22Rv1 (cell line): ENCODE measurements around the gene CFAP52.
"Not testable (repeated sequence)": the region's sequence is repeated elsewhere in the genome, so short reads cannot be mapped to it uniquely, and the experiment has no call there.

Experiments used
- H3K27ac ChIP-seq: fragments of 450-650 bp; 2 replicates; pipeline ENCODE4 v1.5.1; 2017
- CTCF ChIP-seq: fragments of 450-650 bp; IDR thresholded peaks from 2 replicates; pipeline ENCODE4 v1.5.1; 2017; ENCODE audit warnings: mild to moderate bottlenecking
- ZFX ChIP-seq: fragments of 450-650 bp; IDR thresholded peaks from 2 replicates; pipeline ENCODE4 v1.6.1; 2017; ENCODE audit warnings: antibody characterized with exemption, borderline replicate concordance

Gene CFAP52

GRCh38 chr17:9632741-9633140 lies 56.3 kb downstream of the CFAP52 start:
- H3K27ac ChIP-seq = no peak overlapping the region
- TF ChIP-seq CTCF = no peak
- no peak for TF ChIP-seq ZFX

GRCh38 chr17:9635340-9635739 lies 58.9 kb downstream of the CFAP52 start:
- H3K27ac ChIP-seq = no peak overlapping the region
- TF ChIP-seq CTCF (no peak), ZFX (no peak)

GRCh38 chr17:9636501-9636900 lies 60.1 kb downstream of the CFAP52 start:
- TF ChIP-seq CTCF (no peak), ZFX (no peak)
- H3K27ac ChIP-seq = no peak overlapping the region

GRCh38 chr17:9640388-9640787 lies 63.9 kb downstream of the CFAP52 start:
- not testable (repeated sequence) for H3K27ac ChIP-seq

- no peak for TF ChIP-seq ZFX
- no peak for TF ChIP-seq CTCF
- peak overlapping the region; percentile 94; the same call in 1 of the 2 replicates for H3K27ac ChIP-seq
These were observed 67.2 kb downstream of the CFAP52 start for GRCh38 chr17:9643611-9644010.

- TF ChIP-seq CTCF = peak; percentile 13; the same call in 1 of the 2 replicates
- no peak for TF ChIP-seq ZFX
- H3K27ac ChIP-seq = peak within 1 kb of the TSS; percentile 94
These were observed 68.7 kb downstream of the CFAP52 start, which contains the start of gene USP43 for GRCh38 chr17:9644910-9645751. Gene USP43 (plus strand): TSS chr17:9645517. CDS start chr17:9645633, 116 bp downstream.

GRCh38 chr17:9645851-9646545 lies 69.6 kb downstream of the CFAP52 start:
- H3K27ac ChIP-seq = peak overlapping the region; percentile 94
- peak; percentile 63 for TF ChIP-seq CTCF
- no peak for TF ChIP-seq ZFX
